ENCODE data around the gene NAT10.
A peak's percentile ranks its signal among the peaks of the same experiment; 100 is the strongest.
"Not testable (repeated sequence)": the region's sequence is repeated elsewhere in the genome, so short reads cannot be mapped to it uniquely, and the experiment has no call there.

NAT10 gene

DNA sequence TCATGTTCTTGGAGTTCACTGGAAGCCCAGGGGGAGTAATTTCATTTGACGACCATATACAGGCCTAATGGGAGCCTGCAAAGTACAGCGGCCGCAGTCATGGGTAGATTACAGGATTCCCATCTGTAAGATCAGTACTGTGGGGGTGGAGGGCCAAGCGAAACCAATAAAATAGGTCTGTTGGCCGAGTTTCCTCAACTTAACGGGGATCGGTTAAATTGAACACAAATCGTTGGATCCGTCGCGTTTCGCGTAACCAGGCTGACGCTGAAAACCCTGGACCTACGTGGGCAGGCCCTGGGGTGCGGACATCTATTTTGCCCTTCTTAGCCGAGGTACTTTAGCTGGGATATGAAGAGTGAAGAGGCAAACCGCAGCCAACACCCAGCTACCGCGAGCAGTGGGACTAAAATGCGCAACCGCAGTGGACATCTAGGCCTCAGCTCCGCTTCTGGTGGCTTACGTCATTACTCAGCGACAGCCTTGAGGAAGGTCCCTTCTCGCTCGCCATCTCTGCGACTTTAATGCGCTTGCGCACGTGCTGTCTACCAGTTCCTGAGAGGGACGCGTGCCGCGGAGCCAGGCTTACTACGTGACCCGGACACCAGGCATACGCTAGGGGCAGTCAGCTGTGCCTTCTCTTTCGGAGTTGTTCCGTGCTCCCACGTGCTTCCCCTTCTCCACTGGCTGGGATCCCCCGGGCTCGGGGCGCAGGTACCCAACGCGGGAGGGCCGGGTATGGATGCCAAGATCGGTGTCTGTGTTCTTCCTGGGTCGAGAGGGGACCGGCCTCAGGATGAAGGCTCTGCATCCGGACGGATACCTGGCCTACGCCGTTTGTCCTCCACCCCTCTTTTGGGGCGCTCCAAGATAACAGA, at the start of gene NAT10:
TSS of gene NAT10 (plus strand) at position 551 of the 878 bp plus-strand sequence. CDS start 2,597 bp downstream, outside the sequence.
- peak; percentile 98 for DNase-seq (ENCODE audit: low read depth)

DNA sequence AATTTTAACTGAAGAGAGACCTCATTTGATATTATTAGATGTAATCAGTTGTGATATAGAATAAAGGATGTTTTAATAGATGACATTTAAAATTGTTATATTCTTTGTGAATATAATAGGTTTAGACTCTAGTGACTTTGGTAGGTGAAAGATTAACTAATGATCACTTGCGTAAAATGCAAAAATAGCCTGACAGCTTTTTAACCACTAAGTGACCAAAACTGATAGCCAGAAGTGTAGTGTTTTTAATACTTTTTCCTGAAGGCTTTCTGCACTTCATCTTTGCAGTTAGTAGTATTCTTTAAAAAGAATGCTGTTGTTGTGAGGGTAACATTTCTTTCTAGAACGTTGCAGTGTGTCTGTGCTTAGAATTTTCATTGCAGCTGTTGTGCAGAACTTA, 48.8 kb upstream of the NAT10 start:
- no peak for DNase-seq (ENCODE audit: low read depth)

- DNase-seq (ENCODE audit: low read depth), result no peak
These were observed 42.2 kb upstream of the NAT10 start for GRCh38 chr11:34063061-34063795.

- DNase-seq (ENCODE audit: low read depth), result no peak
These were observed 41.1 kb upstream of the NAT10 start for GRCh38 chr11:34064291-34064690.

GRCh38 chr11:34065505-34066203, 39.8 kb upstream of the NAT10 start:
- DNase-seq (ENCODE audit: low read depth), result no peak

DNA sequence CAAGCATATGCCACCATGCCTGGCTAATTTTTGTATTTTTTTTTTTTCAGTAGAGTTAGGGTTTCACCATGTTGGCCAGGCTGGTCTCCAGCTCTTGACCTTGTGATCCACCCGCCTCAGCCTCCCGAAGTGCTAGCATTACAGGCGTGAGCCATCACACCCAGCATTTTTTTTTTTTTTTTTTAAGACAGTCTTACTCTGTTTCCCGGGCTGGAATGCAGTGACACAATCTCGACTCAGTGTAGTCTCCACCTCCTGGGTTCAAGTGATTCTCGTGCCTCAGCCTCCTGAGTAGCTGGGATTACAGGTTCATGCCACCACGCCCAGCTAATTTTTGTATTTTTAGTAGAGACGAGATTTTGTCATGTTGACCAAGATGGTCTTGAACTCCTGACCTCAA, 38.7 kb upstream of the NAT10 start:
- not testable (repeated sequence) for DNase-seq (ENCODE audit: low read depth)

GRCh38 chr11:34067383-34068065, 37.9 kb upstream of the NAT10 start:
- no peak for DNase-seq (ENCODE audit: low read depth)

DNA sequence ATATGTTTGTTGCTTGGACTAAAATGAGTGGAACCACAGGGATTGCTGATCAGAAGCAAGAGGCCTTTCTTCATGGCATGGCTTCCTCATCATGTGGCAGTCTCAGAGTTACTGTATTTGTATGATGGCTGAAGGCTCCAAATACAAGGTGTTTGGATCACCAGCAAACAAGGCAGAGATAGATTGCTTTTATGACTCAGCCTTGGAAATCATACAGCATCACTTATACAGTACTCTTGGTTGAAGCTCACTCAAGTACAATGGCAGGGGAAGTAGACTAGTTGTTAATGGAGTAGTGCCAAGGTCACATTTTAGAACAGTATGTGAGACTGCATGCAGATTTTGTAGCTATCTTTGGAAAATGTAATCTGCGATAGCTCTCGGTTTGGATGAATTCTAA, 37.3 kb upstream of the NAT10 start:
- DNase-seq (ENCODE audit: low read depth), result no peak

DNA sequence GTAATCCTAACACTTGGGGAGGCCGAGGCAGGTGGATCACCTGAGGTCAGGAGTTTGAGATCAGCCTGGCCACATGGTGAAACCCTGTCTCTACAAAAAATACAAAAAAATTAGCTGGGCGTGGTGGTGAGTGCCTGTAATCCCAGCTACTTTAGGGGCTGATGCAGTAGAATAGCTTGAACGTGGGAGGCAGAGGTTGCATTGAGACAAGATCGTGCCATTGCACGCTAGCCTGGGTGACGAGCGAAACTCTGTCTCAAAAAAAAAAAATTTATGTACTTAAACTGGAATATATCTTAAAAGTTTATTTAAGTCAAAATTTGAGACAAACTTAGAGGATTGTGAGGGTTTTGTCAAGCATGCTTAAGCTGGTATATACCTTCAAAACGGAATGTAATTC, 34.1 kb upstream of the NAT10 start:
- not testable (repeated sequence) for DNase-seq (ENCODE audit: low read depth)

- no peak for DNase-seq (ENCODE audit: low read depth)
These were observed 33.4 kb upstream of the NAT10 start for GRCh38 chr11:34072041-34072440.

DNA sequence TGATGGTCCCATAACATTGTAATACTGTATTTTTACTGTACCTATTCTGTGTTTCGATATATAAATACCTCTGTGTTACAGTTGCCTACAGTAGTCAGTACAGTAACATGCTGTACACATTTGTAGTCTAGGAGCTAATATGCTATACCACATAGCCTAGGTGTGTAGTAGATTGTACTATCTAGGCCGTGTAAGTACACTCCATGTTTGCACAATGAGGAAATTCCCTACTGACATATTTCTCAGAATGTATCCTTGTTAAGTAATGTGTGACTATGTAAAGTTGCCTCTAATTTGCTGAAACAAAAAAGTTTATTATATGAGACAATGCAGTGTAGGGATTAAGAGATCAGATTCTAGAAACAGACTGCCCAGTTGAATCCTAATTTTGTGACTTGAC, 32.6 kb upstream of the NAT10 start:
- no peak for DNase-seq (ENCODE audit: low read depth)

GRCh38 chr11:34074391-34074790, 31.0 kb upstream of the NAT10 start:
- DNase-seq (ENCODE audit: low read depth), result no peak

GRCh38 chr11:34075178-34075820, 30.1 kb upstream of the NAT10 start:
- DNase-seq (ENCODE audit: low read depth), result no peak

GRCh38 chr11:34080609-34081008, 24.8 kb upstream of the NAT10 start:
- no peak for DNase-seq (ENCODE audit: low read depth)

- DNase-seq (ENCODE audit: low read depth), result no peak
These were observed 20.8 kb upstream of the NAT10 start for GRCh38 chr11:34084637-34085036.

DNA sequence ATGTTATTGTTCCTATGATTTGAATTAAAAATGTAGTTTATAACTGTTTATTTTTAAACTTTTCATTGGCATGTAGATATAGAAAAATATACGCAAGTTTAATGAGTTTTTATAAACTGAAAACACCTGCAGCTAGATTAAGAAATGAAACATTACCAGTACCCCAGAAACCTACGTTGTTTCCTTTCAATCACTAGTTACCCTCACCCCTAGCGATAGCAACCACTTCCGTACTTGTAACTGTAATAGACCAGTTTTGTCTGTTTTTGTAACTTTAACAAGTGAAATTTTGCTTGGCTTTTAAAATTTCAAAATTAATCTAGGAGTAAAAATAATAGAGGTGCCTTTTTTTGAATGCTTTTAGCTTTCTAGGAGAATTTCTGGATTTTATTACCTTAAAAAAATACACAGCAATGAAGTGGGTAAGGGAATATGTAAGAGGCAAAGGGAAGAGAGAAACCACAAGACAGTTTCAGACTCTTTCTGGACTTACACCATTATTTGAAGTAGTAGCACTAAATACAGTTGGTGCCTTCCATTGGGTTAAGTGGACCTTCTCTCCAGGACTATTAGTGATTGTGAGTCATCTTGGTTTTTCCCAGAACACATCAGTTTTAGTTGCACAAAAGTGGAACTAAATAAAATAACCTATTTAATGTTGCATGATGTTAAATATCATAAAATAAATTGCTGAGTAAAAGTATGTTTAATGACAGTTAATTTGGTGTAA, 18.7 kb upstream of the NAT10 start:
- DNase-seq (ENCODE audit: low read depth), result no peak

GRCh38 chr11:34091825-34092224, 13.6 kb upstream of the NAT10 start:
- no peak for DNase-seq (ENCODE audit: low read depth)

GRCh38 chr11:34094900-34095299, 10.5 kb upstream of the NAT10 start:
- DNase-seq (ENCODE audit: low read depth), result not testable (repeated sequence)

DNA sequence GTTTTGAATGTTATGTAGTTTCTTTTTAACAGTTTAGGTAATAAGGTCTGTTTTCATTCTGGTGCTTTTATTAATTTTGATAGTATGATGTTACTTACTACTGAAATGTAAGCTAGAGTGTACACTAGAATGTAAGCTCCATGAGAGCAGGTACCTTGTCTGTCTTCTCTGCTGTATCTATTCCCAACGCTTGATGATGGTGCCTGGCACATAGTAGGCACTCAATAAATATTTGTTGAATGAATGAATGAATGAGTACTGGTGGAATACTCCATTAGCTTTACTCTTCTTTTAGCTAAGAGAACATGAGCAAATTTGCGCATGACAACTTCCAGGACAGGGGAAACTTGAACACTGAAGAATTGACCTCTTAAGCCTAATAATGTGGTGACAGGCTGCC, 6.6 kb upstream of the NAT10 start:
- no peak for DNase-seq (ENCODE audit: low read depth)

DNA sequence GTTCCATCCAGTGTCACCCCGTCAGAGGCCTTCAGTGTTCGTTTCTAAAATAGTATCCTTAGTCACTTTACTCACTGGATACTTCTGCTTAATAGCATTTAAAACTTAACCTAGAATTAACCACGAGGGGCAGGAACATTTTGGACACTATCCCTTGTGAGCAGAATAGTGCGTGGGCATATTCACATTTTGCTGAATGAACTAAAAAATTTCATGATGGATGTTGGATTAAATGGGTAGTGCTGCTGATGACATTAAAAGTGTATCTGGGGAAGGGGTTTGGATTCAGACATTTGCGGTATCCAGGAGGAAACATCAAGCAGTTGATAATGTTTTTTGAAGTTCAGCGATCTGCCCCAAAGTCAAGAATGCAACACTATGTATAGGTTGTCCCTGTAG, 750 bp upstream of the NAT10 start:
- DNase-seq (ENCODE audit: low read depth), result no peak

GRCh38 chr11:34105957-34106504, 602 bp downstream of the NAT10 start:
- DNase-seq (ENCODE audit: low read depth), result no peak
